D721Med (cell line): ENCODE data around the gene HAUS7.

ENCODE experiments used
- DNase-seq: peaks from one replicate; pipeline ENCODE4 v3.0.0; 2011; ENCODE audit warnings: low spot score; ENCODE audit not compliant: insufficient read length
- FAIRE-seq: peaks from 2 replicates; lab custom pipeline; 2011; peaks lifted over from hg19 to GRCh38; lab: Jason Lieb, UNC
- TF ChIP-seq, protein P1 (sequence below): IDR thresholded peaks from 2 replicates; pipeline ENCODE4 v1.5.1; 2012; ENCODE audit warnings: mild to moderate bottlenecking, control low read depth; ENCODE audit not compliant: insufficient read depth; ENCODE audit errors: missing control alignments

The HAUS7 gene

DNA sequence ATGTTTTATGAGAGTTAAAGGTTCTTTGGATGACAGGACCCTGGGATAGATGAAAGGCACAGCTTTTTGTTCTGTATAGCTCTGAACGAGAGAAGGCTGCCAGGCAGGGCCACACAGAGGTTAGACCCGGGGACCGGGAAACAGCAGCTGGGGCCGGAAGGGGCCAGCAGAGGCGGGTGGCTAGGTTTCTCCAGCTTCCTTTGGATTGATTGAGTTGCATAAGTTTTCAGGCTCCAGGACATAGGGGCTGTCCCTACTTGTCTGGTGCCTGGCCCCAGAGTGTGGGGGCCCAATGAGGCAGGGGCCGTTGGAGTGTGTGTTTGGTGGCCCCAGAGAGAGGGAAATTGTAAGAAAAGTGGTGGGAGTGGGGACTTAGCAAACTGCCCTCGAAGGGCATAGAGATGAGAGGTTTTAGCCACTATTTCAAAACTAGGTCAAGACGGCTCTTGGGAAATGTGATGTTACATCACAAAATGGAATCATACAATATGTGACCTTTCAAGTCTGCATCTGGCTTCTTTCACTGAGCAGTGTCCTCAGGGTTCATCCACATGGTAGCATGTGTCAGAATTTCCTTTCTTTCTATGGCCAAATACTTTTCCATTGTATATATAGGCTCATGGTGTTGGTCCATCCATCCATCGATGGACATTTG is 55.4 kb downstream of the HAUS7 start:
- DNase-seq: no peak
- TF ChIP-seq, protein P1, sequence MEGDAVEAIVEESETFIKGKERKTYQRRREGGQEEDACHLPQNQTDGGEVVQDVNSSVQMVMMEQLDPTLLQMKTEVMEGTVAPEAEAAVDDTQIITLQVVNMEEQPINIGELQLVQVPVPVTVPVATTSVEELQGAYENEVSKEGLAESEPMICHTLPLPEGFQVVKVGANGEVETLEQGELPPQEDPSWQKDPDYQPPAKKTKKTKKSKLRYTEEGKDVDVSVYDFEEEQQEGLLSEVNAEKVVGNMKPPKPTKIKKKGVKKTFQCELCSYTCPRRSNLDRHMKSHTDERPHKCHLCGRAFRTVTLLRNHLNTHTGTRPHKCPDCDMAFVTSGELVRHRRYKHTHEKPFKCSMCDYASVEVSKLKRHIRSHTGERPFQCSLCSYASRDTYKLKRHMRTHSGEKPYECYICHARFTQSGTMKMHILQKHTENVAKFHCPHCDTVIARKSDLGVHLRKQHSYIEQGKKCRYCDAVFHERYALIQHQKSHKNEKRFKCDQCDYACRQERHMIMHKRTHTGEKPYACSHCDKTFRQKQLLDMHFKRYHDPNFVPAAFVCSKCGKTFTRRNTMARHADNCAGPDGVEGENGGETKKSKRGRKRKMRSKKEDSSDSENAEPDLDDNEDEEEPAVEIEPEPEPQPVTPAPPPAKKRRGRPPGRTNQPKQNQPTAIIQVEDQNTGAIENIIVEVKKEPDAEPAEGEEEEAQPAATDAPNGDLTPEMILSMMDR: no peak
- no peak for FAIRE-seq

DNA sequence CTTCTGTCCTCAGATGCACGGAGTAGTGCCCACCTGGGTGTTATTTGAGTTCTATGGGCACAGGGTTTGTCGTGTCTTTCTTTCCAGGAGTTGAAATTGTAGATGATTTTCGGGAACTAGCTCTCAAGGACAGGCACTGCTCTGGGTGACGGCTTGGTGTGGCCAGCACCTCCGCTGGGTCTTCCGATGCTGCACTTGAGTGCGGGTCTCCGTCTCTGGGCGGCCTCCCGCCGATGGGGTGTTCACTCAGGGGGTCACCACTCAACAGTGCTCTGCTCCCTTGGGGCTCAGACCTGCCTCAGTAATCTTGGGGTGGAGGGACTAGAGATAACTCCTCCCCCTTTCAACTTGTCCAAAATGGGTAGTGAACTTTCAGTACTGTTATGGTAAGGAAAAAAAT is 56.6 kb downstream of the HAUS7 start:
- DNase-seq (no peak), FAIRE-seq (no peak)
- TF ChIP-seq, protein P1: no peak

DNA sequence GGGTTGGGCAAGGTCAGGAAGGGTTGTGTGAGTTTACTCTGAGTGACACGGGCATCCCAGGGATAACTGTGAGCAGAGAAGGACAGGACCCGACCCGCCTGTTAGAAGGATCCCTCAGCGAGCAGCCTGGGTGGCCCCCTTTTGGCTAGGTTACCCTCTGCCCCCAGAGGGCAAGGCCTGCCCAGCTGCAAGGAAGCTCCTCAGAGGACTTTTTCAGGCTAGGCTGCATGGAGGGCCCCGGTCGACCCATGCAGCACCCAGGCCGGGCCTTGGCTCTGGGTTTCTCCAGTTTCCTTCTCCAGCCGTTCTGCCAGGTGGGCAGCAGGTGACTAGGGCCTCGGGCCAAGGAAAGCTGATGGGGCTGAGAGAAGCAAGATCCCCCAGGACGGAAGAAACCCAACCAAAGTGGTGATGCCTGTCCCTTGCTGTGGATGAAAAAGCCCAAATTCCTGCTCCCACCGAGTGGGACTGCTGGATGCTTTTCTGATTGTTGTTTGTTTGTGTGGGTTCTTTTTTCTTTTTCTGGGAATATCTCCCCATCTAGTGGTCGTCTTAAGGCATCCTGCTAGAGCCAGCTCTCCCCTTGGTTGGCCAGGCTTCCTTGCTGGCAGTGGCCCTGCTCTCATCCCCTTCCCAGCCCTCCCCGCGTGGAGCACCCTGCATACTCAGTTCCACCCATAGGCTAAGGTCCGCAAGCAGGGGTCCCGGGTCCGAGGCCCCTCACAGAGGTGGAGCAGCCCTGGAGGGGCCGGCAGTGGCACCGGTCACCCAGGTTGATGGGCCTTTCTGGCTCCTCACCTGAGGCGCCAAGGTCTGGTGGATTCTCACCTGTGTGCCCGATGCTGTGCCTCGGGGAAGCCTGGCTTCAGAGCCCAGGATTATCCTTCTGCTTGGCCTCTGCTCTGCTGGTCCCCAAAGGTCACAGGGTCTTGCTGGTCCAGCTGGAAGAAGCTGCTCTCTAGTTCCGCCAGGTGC is 57.3 kb downstream of the HAUS7 start:
- FAIRE-seq (no peak), DNase-seq (no peak)
- TF ChIP-seq, protein P1: no peak

DNA sequence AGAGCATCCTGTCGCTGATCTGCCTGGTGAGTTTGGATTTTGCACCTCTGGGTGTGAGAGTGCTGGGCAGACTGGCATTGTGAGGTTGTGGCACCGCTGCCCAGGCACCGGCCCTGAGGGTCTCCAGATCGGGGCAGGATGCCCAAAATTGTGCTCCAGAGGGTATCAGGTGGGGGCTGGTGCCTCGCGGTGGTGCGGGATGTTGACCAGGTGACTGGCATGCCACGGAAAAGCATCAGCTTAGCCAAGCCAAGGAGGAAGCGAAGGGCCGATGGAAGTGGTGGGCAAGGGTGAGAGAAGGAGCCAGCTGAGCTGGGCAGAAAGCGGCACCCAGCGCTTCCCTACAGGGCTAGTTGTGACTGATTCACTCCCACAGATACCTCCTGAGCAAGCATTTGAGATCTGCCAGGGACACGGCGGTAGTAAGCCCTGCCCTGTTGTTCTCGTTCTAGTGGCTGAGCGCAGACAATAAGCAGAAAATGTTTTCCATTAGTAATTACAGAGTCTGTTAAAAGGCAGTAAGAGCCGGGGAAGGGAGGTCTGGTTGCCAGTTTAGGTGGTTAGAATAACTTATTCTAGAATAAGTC is 58.3 kb downstream of the HAUS7 start:
- TF ChIP-seq, protein P1: no peak
- DNase-seq (no peak), FAIRE-seq (no peak)

DNA sequence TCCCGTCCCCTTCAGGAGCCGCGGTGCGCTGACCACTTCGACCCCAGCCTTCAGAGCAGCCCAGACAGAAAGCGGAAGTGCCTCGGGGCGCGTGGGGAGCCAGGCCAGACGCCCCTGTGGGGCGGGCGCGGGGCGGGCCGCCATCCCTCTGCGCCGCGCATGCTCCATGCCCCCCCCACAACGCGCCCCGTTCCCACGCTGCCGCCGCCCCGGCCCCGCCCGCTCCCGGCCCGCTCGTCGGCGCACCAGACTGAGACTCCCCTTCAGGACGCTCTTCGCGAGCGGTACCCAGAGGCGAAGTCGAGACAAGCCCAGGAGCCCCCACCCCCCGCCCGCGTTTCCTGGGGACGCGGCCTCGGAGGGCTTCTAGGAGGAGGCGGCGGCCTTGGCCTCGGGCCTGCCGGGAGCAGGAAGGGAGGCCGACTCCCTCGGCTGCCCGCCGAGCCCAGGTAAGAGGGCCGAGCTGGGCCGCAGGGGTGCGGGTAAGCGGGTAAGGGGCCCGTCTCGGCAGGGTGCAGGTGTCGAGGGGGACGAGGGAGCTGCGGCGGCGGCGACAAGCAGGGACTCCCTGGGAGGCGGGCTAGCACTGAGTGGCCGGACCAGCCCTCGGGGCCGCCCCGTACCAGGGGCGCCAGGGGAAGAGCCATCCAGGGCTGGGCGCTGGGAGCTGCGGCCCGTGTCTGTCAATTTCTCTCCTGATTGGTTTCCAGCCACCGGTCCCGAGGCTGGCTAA is 59.0 kb downstream of the HAUS7 start, which contains the start of gene ZFP92:
Gene ZFP92, plus strand, starts transcription at position 218 of the 733 bp plus-strand sequence. CDS start 6,851 bp downstream, outside the sequence.
- peak; percentile 35 for DNase-seq
- FAIRE-seq: no peak

DNA sequence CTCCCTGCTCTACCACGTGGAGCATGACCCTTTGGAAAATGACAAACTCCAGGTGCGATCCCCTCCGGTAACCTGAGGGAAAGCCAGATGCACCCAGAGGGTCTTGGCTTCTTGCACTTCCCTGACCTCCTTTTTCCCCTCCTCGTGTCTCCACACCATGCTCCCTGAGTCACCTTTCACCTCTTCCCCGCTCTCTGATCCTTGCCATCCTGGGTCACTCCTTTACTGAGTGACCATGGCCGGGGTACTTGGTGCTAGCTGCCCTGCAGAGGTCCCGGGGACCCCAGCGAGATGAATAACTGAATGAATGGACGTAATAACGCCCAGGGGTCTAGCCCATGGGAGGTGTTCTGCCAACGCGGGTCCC is 59.5 kb downstream of the HAUS7 start:
- FAIRE-seq (no peak), DNase-seq (no peak)
- TF ChIP-seq, protein P1: no peak

More for the DNA sequence above, 59.0 kb downstream of the HAUS7 start, which contains the start of gene ZFP92:
- TF ChIP-seq, protein P1: no peak
